ENCODE measurements around the gene RPH3AL.
"Not testable (repeated sequence)": the region's sequence is repeated elsewhere in the genome, so short reads cannot be mapped to it uniquely, and the experiment has no call there.

The RPH3AL gene

GRCh38 chr17:206941-207560, 145.6 kb downstream of the RPH3AL start:
- intact Hi-C loops (cut with DNase I), result no loop called here
- DNase-seq, result peak in 14 of 42 donors; percentile 22 to 65 (median 31)

GRCh38 chr17:206484-206883, 146.1 kb downstream of the RPH3AL start:
- peak in 1 of 42 donors; percentile 2 for DNase-seq
- intact Hi-C loops (cut with DNase I), result not testable (repeated sequence)

GRCh38 chr17:205817-206216, 146.8 kb downstream of the RPH3AL start:
- DNase-seq, result peak in 3 of 42 donors; percentile 7 to 22 (median 21)
- intact Hi-C loops (cut with DNase I), result no loop called here

- peak in 13 of 42 donors; percentile 9 to 57 (median 33) for DNase-seq
- intact Hi-C loops (cut with DNase I), result no loop called here
These were observed 147.4 kb downstream of the RPH3AL start for GRCh38 chr17:205148-205669.

- intact Hi-C loops (cut with DNase I), result no loop called here
- DNase-seq, result peak in 10 of 42 donors; percentile 18 to 58 (median 30)
These were observed 148.0 kb downstream of the RPH3AL start for GRCh38 chr17:204427-205147.

- intact Hi-C loops (cut with DNase I), result no loop called here
- peak in 4 of 42 donors; percentile 6 to 25 (median 23) for DNase-seq
These were observed 150.1 kb downstream of the RPH3AL start for GRCh38 chr17:202501-202951.

GRCh38 chr17:201736-202135, 150.9 kb downstream of the RPH3AL start:
- DNase-seq, result peak in 1 of 42 donors; percentile 10
- intact Hi-C loops (cut with DNase I), result not testable (repeated sequence)

GRCh38 chr17:201257-201656, 151.3 kb downstream of the RPH3AL start:
- intact Hi-C loops (cut with DNase I); DNase-seq: not testable (repeated sequence)

GRCh38 chr17:200586-200985, 152.0 kb downstream of the RPH3AL start:
- intact Hi-C loops (cut with DNase I), result no loop called here
- peak in 1 of 42 donors; percentile 20 for DNase-seq

- DNase-seq, result peak in 1 of 42 donors; percentile 25
- intact Hi-C loops (cut with DNase I), result no loop called here
These were observed 152.6 kb downstream of the RPH3AL start for GRCh38 chr17:199806-200545.

- intact Hi-C loops (cut with DNase I), result no loop called here
- peak in 2 of 42 donors; percentile 13 to 27 for DNase-seq
These were observed 153.4 kb downstream of the RPH3AL start for GRCh38 chr17:199191-199604.

GRCh38 chr17:198225-198624, 154.4 kb downstream of the RPH3AL start:
- intact Hi-C loops (cut with DNase I), result not testable (repeated sequence)
- DNase-seq, result peak in 1 of 42 donors; percentile 18

- intact Hi-C loops (cut with DNase I), result no loop called here
- DNase-seq, result no peak
These were observed 155.3 kb downstream of the RPH3AL start for GRCh38 chr17:197352-197751.

GRCh38 chr17:194828-195602, 157.6 kb downstream of the RPH3AL start:
- intact Hi-C loops (cut with DNase I), result no loop called here
- no peak for DNase-seq

- peak in 15 of 42 donors; percentile 8 to 59 (median 33) for DNase-seq
- intact Hi-C loops (cut with DNase I), result no loop called here
These were observed 158.5 kb downstream of the RPH3AL start for GRCh38 chr17:193841-194806.

- DNase-seq, result no peak
- intact Hi-C loops (cut with DNase I), result no loop called here
These were observed 159.2 kb downstream of the RPH3AL start for GRCh38 chr17:193426-193810.

GRCh38 chr17:192666-193425, 159.8 kb downstream of the RPH3AL start:
- intact Hi-C loops (cut with DNase I), result no loop called here
- DNase-seq, result no peak
